Measurements from ENCODE around the gene SLC7A6OS.

DNA sequence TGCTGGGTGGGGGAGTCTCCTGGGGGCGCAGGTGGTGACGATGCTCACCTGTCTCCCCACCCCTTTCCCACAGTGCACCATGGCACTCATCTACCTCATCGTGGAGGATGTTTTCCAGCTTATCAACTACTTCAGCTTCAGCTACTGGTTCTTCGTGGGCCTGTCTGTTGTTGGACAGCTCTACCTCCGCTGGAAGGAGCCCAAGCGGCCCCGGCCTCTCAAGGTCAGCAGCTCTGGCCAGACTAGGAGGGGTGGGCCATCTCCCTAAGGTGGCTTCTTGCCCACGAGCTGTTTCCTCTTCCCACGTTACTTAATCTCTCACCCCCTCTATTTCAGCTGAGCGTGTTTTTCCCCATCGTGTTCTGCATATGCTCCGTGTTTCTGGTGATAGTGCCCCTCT, 14.5 kb downstream of the SLC7A6OS start:
- TF ChIP-seq CTCF (IDR thresholded peaks at IDR 0.05) (no peak), POLR2A (IDR thresholded peaks at IDR 0.05) (no peak)
